GM23338 (cell line): ENCODE results near the gene RNF223. TPM values are rescaled to one million over a fixed set of nuclear protein-coding genes. Genes with fewer than 3 reads are reported as not detected.

ENCODE experiments used
- ATAC-seq: fragments of 200-7000 bp; cut with Tn5 transposase; 3 replicates; pipeline ENCODE4 v1.9.1; 2020
- DNase-seq: peaks from one replicate; pipeline ENCODE4 v3.0.0-alpha.2; 2015; ENCODE audit warnings: low spot score
- H2AFZ ChIP-seq: fragments of 200-600 bp; sonication (generic); 2 replicates; pipeline ENCODE4 v1.8.0; 2016; ENCODE audit warnings: antibody characterized with exemption, mild to moderate bottlenecking, moderate library complexity
- H3F3A ChIP-seq: fragments of 200-600 bp; sonication (generic); replicated peaks from 2 replicates; pipeline ENCODE4 v1.8.0; 2017; ENCODE audit warnings: antibody characterized with exemption, mixed run types, low read depth
- H3K27ac ChIP-seq: fragments of 200-600 bp; sonication (generic); 2 replicates; pipeline ENCODE4 v1.6.1; 2016; ENCODE audit warnings: low read depth
- H3K27me3 ChIP-seq: fragments of 200-600 bp; sonication (generic); 2 replicates; pipeline ENCODE4 v1.8.0; 2016; ENCODE audit warnings: mild to moderate bottlenecking, mixed run types, moderate library complexity; ENCODE audit not compliant: insufficient read depth
- H3K36me3 ChIP-seq: fragments of 200-600 bp; sonication (generic); 2 replicates; pipeline ENCODE4 v1.8.0; 2016; ENCODE audit warnings: mild to moderate bottlenecking; ENCODE audit not compliant: insufficient read depth
- H3K4me1 ChIP-seq: fragments of 200-600 bp; sonication (generic); 2 replicates; pipeline ENCODE4 v1.8.0; 2016; ENCODE audit warnings: mild to moderate bottlenecking, moderate library complexity; ENCODE audit not compliant: insufficient read depth
- H3K4me2 ChIP-seq: fragments of 200-600 bp; sonication (generic); 2 replicates; pipeline ENCODE4 v1.7.1; 2017; ENCODE audit warnings: mixed run types
- H3K4me3 ChIP-seq: fragments of 200-600 bp; sonication (generic); 2 replicates; pipeline ENCODE4 v1.6.1; 2016; ENCODE audit warnings: mixed run types
- H3K79me2 ChIP-seq: fragments of 200-600 bp; sonication (generic); replicated peaks from 2 replicates; pipeline ENCODE4 v1.8.0; 2017; ENCODE audit warnings: mild to moderate bottlenecking; ENCODE audit not compliant: insufficient read depth
- H3K9me2 ChIP-seq: fragments of 200-600 bp; sonication (generic); 2 replicates; pipeline ENCODE4 v1.8.0; 2017; ENCODE audit not compliant: insufficient read depth
- H4K20me1 ChIP-seq: fragments of 200-600 bp; sonication (generic); replicated peaks from 2 replicates; pipeline ENCODE4 v1.8.0; 2017; ENCODE audit warnings: mild to moderate bottlenecking; ENCODE audit not compliant: insufficient read depth
- H3K27ac Mint-ChIP-seq: 2 replicates; pipeline ENCODE4 v1.8.0; 2020; ENCODE audit warnings: inconsistent platforms, mild to moderate bottlenecking, moderate library complexity, mixed read lengths
- H3K27me3 Mint-ChIP-seq: 3 replicates; pipeline ENCODE4 v1.8.0; 2022; ENCODE audit warnings: low read depth, mild to moderate bottlenecking, moderate library complexity, mixed read lengths, inconsistent platforms; ENCODE audit not compliant: insufficient read depth, poor library complexity
- H3K36me3 Mint-ChIP-seq: 3 replicates; pipeline ENCODE4 v1.8.0; 2021; ENCODE audit warnings: low read depth, mild to moderate bottlenecking, inconsistent platforms, moderate library complexity, mixed read lengths
- H3K4me1 Mint-ChIP-seq: 3 replicates; pipeline ENCODE4 v1.8.0; 2020; ENCODE audit warnings: mild to moderate bottlenecking, inconsistent platforms, mixed read lengths
- H3K4me3 Mint-ChIP-seq: 3 replicates; pipeline ENCODE4 v1.8.0; 2021; ENCODE audit warnings: moderate library complexity, mild to moderate bottlenecking, inconsistent platforms, mixed read lengths
- H3K9me3 Mint-ChIP-seq: 3 replicates; pipeline ENCODE4 v1.8.0; 2020; ENCODE audit warnings: moderate library complexity, mild to moderate bottlenecking, inconsistent platforms, mixed read lengths
- CREB1 ChIP-seq: fragments of 250-450 bp; sonication (Bioruptor Pico); IDR thresholded peaks from 2 replicates; pipeline ENCODE4 v1.5.0; 2020; ENCODE audit warnings: low read depth, mild to moderate bottlenecking, moderate library complexity
- ETS1 ChIP-seq: IDR thresholded peaks from 2 replicates; pipeline ENCODE4 v1.6.1; 2016; ENCODE audit warnings: antibody characterized with exemption
- EZH2 ChIP-seq: fragments of 200-600 bp; sonication (generic); IDR thresholded peaks from one replicate; pipeline ENCODE4 v1.8.0; 2017; ENCODE audit warnings: antibody characterized with exemption, mild to moderate bottlenecking, low read depth; ENCODE audit not compliant: unreplicated experiment
- EZH2phosphoT487 ChIP-seq: fragments of 200-600 bp; sonication (generic); IDR thresholded peaks from one replicate; pipeline ENCODE4 v1.8.1; 2018; ENCODE audit warnings: antibody characterized with exemption; ENCODE audit not compliant: unreplicated experiment
- POLR2AphosphoS5 ChIP-seq: IDR thresholded peaks from 2 replicates; pipeline ENCODE4 v1.6.1; 2016; ENCODE audit warnings: antibody characterized with exemption, low read depth
- ZNF114 ChIP-seq: fragments of 250-450 bp; sonication (Bioruptor Pico); IDR thresholded peaks from 2 replicates; pipeline ENCODE4 v1.5.0; 2020; ENCODE audit warnings: mild to moderate bottlenecking, moderate library complexity
- ZNF331 ChIP-seq: fragments of 250-450 bp; sonication (Bioruptor Pico); IDR thresholded peaks from 2 replicates; pipeline ENCODE4 v1.5.0; 2020; ENCODE audit warnings: low read depth, mild to moderate bottlenecking, moderate library complexity
- polyA plus RNA-seq: library from polyadenylated mRNA; unstranded; fragments of >200 nt; fragmentation: Nextera tagmentation; extraction: Ambion mirVana; gene quantifications from 2 replicates; pipeline ENCODE4 v1.2.1, GENCODE V29; 2016
- total RNA-seq: library from RNA; depleted of rRNA; stranded (reverse); fragments of >200 nt; shearing (Covaris generic); gene quantifications from 2 replicates; pipeline ENCODE4 v1.2.3, GENCODE V29; 2014
- TF ChIP-seq, protein P1 (sequence below): fragments of 250-450 bp; sonication (Bioruptor Pico); IDR thresholded peaks from 2 replicates; pipeline ENCODE4 v1.5.0; 2020; ENCODE audit warnings: mild to moderate bottlenecking, moderate library complexity
- TF ChIP-seq, protein P2 (sequence below), 2 experiments: fragments of 200-600 bp in 1 of 2; sonication (generic) in 1 of 2; conservative IDR thresholded peaks; 2 replicates each; pipeline versions ENCODE4 v1.5.1 to v1.6.1; 2016 to 2017; ENCODE audit warnings: antibody characterized with exemption in 2 of 2, low read depth in 2 of 2, mild to moderate bottlenecking in 2 of 2, moderate library complexity in 1 of 2
- TF ChIP-seq, protein P3 (sequence below): IDR thresholded peaks from one replicate; pipeline ENCODE4 v1.6.1; 2018; ENCODE audit warnings: antibody characterized with exemption; ENCODE audit not compliant: unreplicated experiment

The RNF223 gene
- total and polyA plus RNA-seq, 2 experiments from 2014 or later, result not detected

- Histone ChIP-seq H3K27me3 (peaks cover 58% of the 10 kb centered on the region), H2AFZ (no peak overlapping the region), H3K4me1 (peaks cover 12% of the 10 kb centered on the region; the same call in 1 of the 2 replicates), H3F3A (no peaks in the 10 kb centered on the region), H3K36me3 (no peaks in the 10 kb centered on the region; the same call in 1 of the 2 replicates), H3K4me2 (no peak overlapping the region), H3K79me2 (no peaks in the 10 kb centered on the region), H4K20me1 (peaks cover 30% of the 10 kb centered on the region), H3K4me3 (no peak overlapping the region), H3K9me2 (no peaks in the 10 kb centered on the region), H3K27ac (no peak overlapping the region)
- Mint-ChIP-seq H3K36me3 (peaks cover 6% of the 10 kb centered on the region; the same call in 2 of the 3 replicates), H3K9me3 (no peaks in the 10 kb centered on the region; the same call in 2 of the 3 replicates), H3K4me3 (no peak overlapping the region), H3K27ac (no peak overlapping the region), H3K27me3 (peaks cover 49% of the 10 kb centered on the region), H3K4me1 (peaks cover 4% of the 10 kb centered on the region; the same call in 2 of the 3 replicates)
- DNase-seq (no peak), ATAC-seq (no peak)
- no peak for TF ChIP-seq EZH2
- TF ChIP-seq, protein P1, sequence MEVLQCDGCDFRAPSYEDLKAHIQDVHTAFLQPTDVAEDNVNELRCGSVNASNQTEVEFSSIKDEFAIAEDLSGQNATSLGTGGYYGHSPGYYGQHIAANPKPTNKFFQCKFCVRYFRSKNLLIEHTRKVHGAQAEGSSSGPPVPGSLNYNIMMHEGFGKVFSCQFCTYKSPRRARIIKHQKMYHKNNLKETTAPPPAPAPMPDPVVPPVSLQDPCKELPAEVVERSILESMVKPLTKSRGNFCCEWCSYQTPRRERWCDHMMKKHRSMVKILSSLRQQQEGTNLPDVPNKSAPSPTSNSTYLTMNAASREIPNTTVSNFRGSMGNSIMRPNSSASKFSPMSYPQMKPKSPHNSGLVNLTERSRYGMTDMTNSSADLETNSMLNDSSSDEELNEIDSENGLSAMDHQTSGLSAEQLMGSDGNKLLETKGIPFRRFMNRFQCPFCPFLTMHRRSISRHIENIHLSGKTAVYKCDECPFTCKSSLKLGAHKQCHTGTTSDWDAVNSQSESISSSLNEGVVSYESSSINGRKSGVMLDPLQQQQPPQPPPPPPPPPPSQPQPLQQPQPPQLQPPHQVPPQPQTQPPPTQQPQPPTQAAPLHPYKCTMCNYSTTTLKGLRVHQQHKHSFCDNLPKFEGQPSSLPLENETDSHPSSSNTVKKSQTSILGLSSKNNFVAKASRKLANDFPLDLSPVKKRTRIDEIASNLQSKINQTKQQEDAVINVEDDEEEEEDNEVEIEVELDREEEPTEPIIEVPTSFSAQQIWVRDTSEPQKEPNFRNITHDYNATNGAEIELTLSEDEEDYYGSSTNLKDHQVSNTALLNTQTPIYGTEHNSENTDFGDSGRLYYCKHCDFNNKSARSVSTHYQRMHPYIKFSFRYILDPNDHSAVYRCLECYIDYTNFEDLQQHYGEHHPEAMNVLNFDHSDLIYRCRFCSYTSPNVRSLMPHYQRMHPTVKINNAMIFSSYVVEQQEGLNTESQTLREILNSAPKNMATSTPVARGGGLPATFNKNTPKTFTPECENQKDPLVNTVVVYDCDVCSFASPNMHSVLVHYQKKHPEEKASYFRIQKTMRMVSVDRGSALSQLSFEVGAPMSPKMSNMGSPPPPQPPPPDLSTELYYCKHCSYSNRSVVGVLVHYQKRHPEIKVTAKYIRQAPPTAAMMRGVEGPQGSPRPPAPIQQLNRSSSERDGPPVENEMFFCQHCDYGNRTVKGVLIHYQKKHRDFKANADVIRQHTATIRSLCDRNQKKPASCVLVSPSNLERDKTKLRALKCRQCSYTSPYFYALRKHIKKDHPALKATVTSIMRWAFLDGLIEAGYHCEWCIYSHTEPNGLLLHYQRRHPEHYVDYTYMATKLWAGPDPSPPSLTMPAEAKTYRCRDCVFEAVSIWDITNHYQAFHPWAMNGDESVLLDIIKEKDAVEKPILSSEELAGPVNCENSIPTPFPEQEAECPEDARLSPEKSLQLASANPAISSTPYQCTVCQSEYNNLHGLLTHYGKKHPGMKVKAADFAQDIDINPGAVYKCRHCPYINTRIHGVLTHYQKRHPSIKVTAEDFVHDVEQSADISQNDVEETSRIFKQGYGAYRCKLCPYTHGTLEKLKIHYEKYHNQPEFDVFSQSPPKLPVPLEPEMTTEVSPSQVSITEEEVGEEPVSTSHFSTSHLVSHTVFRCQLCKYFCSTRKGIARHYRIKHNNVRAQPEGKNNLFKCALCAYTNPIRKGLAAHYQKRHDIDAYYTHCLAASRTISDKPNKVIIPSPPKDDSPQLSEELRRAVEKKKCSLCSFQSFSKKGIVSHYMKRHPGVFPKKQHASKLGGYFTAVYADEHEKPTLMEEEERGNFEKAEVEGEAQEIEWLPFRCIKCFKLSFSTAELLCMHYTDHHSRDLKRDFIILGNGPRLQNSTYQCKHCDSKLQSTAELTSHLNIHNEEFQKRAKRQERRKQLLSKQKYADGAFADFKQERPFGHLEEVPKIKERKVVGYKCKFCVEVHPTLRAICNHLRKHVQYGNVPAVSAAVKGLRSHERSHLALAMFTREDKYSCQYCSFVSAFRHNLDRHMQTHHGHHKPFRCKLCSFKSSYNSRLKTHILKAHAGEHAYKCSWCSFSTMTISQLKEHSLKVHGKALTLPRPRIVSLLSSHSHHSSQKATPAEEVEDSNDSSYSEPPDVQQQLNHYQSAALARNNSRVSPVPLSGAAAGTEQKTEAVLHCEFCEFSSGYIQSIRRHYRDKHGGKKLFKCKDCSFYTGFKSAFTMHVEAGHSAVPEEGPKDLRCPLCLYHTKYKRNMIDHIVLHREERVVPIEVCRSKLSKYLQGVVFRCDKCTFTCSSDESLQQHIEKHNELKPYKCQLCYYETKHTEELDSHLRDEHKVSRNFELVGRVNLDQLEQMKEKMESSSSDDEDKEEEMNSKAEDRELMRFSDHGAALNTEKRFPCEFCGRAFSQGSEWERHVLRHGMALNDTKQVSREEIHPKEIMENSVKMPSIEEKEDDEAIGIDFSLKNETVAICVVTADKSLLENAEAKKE (CRISPR knock-in tag), result no peak
- TF ChIP-seq CREB1 (CRISPR knock-in tag), result no peak
- no peak for TF ChIP-seq ZNF331
- TF ChIP-seq, protein P2, sequence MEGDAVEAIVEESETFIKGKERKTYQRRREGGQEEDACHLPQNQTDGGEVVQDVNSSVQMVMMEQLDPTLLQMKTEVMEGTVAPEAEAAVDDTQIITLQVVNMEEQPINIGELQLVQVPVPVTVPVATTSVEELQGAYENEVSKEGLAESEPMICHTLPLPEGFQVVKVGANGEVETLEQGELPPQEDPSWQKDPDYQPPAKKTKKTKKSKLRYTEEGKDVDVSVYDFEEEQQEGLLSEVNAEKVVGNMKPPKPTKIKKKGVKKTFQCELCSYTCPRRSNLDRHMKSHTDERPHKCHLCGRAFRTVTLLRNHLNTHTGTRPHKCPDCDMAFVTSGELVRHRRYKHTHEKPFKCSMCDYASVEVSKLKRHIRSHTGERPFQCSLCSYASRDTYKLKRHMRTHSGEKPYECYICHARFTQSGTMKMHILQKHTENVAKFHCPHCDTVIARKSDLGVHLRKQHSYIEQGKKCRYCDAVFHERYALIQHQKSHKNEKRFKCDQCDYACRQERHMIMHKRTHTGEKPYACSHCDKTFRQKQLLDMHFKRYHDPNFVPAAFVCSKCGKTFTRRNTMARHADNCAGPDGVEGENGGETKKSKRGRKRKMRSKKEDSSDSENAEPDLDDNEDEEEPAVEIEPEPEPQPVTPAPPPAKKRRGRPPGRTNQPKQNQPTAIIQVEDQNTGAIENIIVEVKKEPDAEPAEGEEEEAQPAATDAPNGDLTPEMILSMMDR (conservative IDR thresholded peaks at IDR 0.05; ENCODE audit: low read depth in 2 of 2), result no peak
- TF ChIP-seq, protein P3, sequence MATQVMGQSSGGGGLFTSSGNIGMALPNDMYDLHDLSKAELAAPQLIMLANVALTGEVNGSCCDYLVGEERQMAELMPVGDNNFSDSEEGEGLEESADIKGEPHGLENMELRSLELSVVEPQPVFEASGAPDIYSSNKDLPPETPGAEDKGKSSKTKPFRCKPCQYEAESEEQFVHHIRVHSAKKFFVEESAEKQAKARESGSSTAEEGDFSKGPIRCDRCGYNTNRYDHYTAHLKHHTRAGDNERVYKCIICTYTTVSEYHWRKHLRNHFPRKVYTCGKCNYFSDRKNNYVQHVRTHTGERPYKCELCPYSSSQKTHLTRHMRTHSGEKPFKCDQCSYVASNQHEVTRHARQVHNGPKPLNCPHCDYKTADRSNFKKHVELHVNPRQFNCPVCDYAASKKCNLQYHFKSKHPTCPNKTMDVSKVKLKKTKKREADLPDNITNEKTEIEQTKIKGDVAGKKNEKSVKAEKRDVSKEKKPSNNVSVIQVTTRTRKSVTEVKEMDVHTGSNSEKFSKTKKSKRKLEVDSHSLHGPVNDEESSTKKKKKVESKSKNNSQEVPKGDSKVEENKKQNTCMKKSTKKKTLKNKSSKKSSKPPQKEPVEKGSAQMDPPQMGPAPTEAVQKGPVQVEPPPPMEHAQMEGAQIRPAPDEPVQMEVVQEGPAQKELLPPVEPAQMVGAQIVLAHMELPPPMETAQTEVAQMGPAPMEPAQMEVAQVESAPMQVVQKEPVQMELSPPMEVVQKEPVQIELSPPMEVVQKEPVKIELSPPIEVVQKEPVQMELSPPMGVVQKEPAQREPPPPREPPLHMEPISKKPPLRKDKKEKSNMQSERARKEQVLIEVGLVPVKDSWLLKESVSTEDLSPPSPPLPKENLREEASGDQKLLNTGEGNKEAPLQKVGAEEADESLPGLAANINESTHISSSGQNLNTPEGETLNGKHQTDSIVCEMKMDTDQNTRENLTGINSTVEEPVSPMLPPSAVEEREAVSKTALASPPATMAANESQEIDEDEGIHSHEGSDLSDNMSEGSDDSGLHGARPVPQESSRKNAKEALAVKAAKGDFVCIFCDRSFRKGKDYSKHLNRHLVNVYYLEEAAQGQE, result no peak
- no peak for TF ChIP-seq ZNF114
- TF ChIP-seq POLR2AphosphoS5, result no peak
- no peak for TF ChIP-seq EZH2phosphoT487
- no peak for TF ChIP-seq ETS1
Observed at GRCh38 chr1:1038694-1039093, 35.4 kb downstream of the RNF223 start.
